ENCODE results near the gene GALP.
"Not testable (repeated sequence)": the region's sequence is repeated elsewhere in the genome, so short reads cannot be mapped to it uniquely, and the experiment has no call there.

GALP gene

GRCh38 chr19:56177564-56178243, 1.9 kb downstream of the GALP start:
- DNase-seq: no peak

- DNase-seq: no peak
These were observed 14.0 kb downstream of the GALP start for GRCh38 chr19:56189785-56190184.

GRCh38 chr19:56191115-56191514, 15.3 kb downstream of the GALP start:
- DNase-seq: no peak

GRCh38 chr19:56191711-56192110, 15.9 kb downstream of the GALP start:
- no peak for DNase-seq

GRCh38 chr19:56193981-56194640, 18.3 kb downstream of the GALP start:
- no peak for DNase-seq

- DNase-seq: not testable (repeated sequence)
These were observed 21.8 kb downstream of the GALP start, which contains the start of gene ZSCAN5B for GRCh38 chr19:56197646-56198045. Gene ZSCAN5B (minus strand): TSS chr19:56197783. CDS start chr19:56193052, 4,731 bp downstream.

- no peak for DNase-seq
These were observed 23.9 kb downstream of the GALP start for GRCh38 chr19:56199687-56200086.

- no peak for DNase-seq
These were observed 26.2 kb downstream of the GALP start, which contains the start of gene ZSCAN5C for GRCh38 chr19:56201973-56202372. Gene ZSCAN5C (plus strand): TSS chr19:56202273. CDS start chr19:56205914, 3,641 bp downstream.

- DNase-seq: not testable (repeated sequence)
These were observed 31.8 kb downstream of the GALP start for GRCh38 chr19:56207581-56207980.

- no peak for DNase-seq
These were observed 33.3 kb downstream of the GALP start for GRCh38 chr19:56209091-56209490.

- not testable (repeated sequence) for DNase-seq
These were observed 34.2 kb downstream of the GALP start for GRCh38 chr19:56210036-56210435.

- no peak for DNase-seq
These were observed 35.9 kb downstream of the GALP start for GRCh38 chr19:56211718-56212117.

GRCh38 chr19:56217039-56217949, 41.5 kb downstream of the GALP start:
- DNase-seq: peak in 6 of 51 donors; percentile 0 to 16 (median 5)

- no peak for DNase-seq
These were observed 43.2 kb downstream of the GALP start for GRCh38 chr19:56218961-56219360.

- not testable (repeated sequence) for DNase-seq
These were observed 45.6 kb downstream of the GALP start for GRCh38 chr19:56221442-56221841.

- no peak for DNase-seq
These were observed 46.0 kb downstream of the GALP start for GRCh38 chr19:56221851-56222250.

- no peak for DNase-seq
These were observed 47.1 kb downstream of the GALP start for GRCh38 chr19:56222901-56223300.

- no peak for DNase-seq
These were observed 47.7 kb downstream of the GALP start for GRCh38 chr19:56223481-56223880.
